Trophoblast cell (in vitro differentiated cells and primary cell): Measurements from ENCODE around the gene FOXK2.
A peak's percentile ranks its signal among the peaks of the same experiment; 100 is the strongest.

ENCODE experiments used
- DNase-seq, 2 donors: peaks; one replicate each; pipeline ENCODE4 v3.0.0-alpha.2; 2016
- H2AFZ ChIP-seq: 2 replicates; pipeline ENCODE4 v1.6.1; 2013; ENCODE audit warnings: low read length, moderate library complexity, mild to moderate bottlenecking; ENCODE audit not compliant: insufficient read depth, poor library complexity
- H2AK5ac ChIP-seq: 2 replicates; pipeline ENCODE4 v1.6.1; 2013; ENCODE audit warnings: mild to moderate bottlenecking, low read length
- H2BK120ac ChIP-seq: 2 replicates; pipeline ENCODE4 v1.6.1; 2013; ENCODE audit warnings: low read length, mild to moderate bottlenecking, moderate library complexity; ENCODE audit not compliant: insufficient read depth, poor library complexity
- H2BK12ac ChIP-seq: 2 replicates; pipeline ENCODE4 v1.6.1; 2013; ENCODE audit warnings: mild to moderate bottlenecking, low read length, moderate library complexity
- H2BK5ac ChIP-seq: 2 replicates; pipeline ENCODE4 v1.6.1; 2013; ENCODE audit warnings: low read length, low read depth, moderate library complexity, mild to moderate bottlenecking; ENCODE audit not compliant: poor library complexity
- H3K14ac ChIP-seq: 2 replicates; pipeline ENCODE4 v1.6.1; 2013; ENCODE audit warnings: mild to moderate bottlenecking, low read length
- H3K18ac ChIP-seq: 2 replicates; pipeline ENCODE4 v1.6.1; 2013; ENCODE audit warnings: mild to moderate bottlenecking, low read length
- H3K23ac ChIP-seq: 2 replicates; pipeline ENCODE4 v1.6.1; 2013; ENCODE audit warnings: low read length
- H3K27ac ChIP-seq: 2 replicates; pipeline ENCODE4 v1.5.1; 2013; ENCODE audit warnings: low read depth, mild to moderate bottlenecking, inconsistent platforms, low read length, moderate library complexity
- H3K27me3 ChIP-seq: 2 replicates; pipeline ENCODE4 v1.6.1; 2013; ENCODE audit warnings: inconsistent platforms, mild to moderate bottlenecking, low read length, moderate library complexity; ENCODE audit not compliant: insufficient read depth
- H3K36me3 ChIP-seq, 2 experiments: 1 replicate in 1 of 2; 2 replicates in 1 of 2; pipeline ENCODE4 v1.6.1; 2013; ENCODE audit warnings: low read length in 2 of 2, mild to moderate bottlenecking in 2 of 2, moderate library complexity in 1 of 2; ENCODE audit not compliant: insufficient read depth in 2 of 2, control insufficient read depth in 1 of 2
- H3K4ac ChIP-seq: 2 replicates; pipeline ENCODE4 v1.6.1; 2013; ENCODE audit warnings: low read depth, mild to moderate bottlenecking, low read length, moderate library complexity
- H3K4me1 ChIP-seq, 2 experiments: 1 replicate in 1 of 2; 2 replicates in 1 of 2; pipeline ENCODE4 v1.6.1; 2013; ENCODE audit warnings: low read length in 2 of 2, mild to moderate bottlenecking in 2 of 2, moderate library complexity in 1 of 2; ENCODE audit not compliant: insufficient read depth in 2 of 2, control insufficient read depth in 1 of 2
- H3K4me2 ChIP-seq: 2 replicates; pipeline ENCODE4 v1.6.1; 2013; ENCODE audit warnings: inconsistent platforms, mild to moderate bottlenecking, low read length, moderate library complexity
- H3K4me3 ChIP-seq: 2 replicates; pipeline ENCODE4 v1.5.1; 2013; ENCODE audit warnings: mild to moderate bottlenecking, low read depth, low read length, inconsistent platforms
- H3K79me1 ChIP-seq: one replicate; pipeline ENCODE4 v1.6.1; 2013; ENCODE audit warnings: low read length
- H3K79me2 ChIP-seq: 2 replicates; pipeline ENCODE4 v1.6.1; 2013; ENCODE audit warnings: low read length, mild to moderate bottlenecking; ENCODE audit not compliant: control insufficient read depth, insufficient read depth, poor library complexity
- H3K9ac ChIP-seq: 2 replicates; pipeline ENCODE4 v1.6.1; 2013; ENCODE audit warnings: mild to moderate bottlenecking, low read length
- H3K9me3 ChIP-seq: 2 replicates; pipeline ENCODE4 v1.6.1; 2013; ENCODE audit warnings: low read depth, mild to moderate bottlenecking, control low read depth, inconsistent platforms, low read length; ENCODE audit not compliant: insufficient read depth
- H4K12ac ChIP-seq: 2 replicates; pipeline ENCODE4 v1.6.1; 2013; ENCODE audit warnings: low read depth, mild to moderate bottlenecking, low read length, moderate library complexity
- H4K8ac ChIP-seq: 2 replicates; pipeline ENCODE4 v1.6.1; 2013; ENCODE audit warnings: low read depth, mild to moderate bottlenecking, low read length, moderate library complexity
- H4K91ac ChIP-seq: one replicate; pipeline ENCODE4 v1.6.1; 2013; ENCODE audit warnings: low read depth, mild to moderate bottlenecking, low read length, moderate library complexity
- WGBS: extraction: QIAGEN DNeasy Blood & Tissue Kit; methylation state at CpG from one replicate; pipeline ENCODE4 v1.1.7; 2013; ENCODE audit warnings: missing lambda C conversion rate; ENCODE audit not compliant: insufficient read length, insufficient coverage; ENCODE audit errors: extremely low coverage; 5-methylcytosine and 5-hydroxymethylcytosine counted together

FOXK2 gene

DNA sequence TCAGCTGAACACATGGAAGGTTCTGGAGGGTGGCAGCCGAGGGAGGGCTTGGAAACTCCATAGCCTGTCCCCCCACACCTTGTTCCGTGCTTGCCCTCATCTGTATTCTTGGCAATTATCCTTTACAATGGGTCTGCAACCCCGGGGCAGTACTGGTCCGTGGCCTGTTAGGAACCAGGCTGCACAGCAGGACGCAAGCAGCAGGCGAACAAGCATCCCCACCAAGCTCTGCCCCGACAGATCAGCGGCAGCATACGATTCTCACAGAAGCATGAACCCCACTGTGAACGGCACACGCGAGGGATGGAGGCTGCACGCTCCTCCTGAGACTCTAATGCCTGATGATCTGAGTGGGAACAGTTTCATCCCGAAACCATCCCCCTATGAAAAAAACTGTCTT is 122.5 kb downstream of the FOXK2 start:
- Histone ChIP-seq H3K36me3 (peaks cover 40 to 43% of the 10 kb centered on the region in 2 experiments), H4K8ac (no peak overlapping the region), H4K91ac (no peak overlapping the region), H3K9ac (no peak overlapping the region), H3K79me2 (peaks cover 13% of the 10 kb centered on the region), H4K12ac (no peak overlapping the region), H3K4me2 (no peak overlapping the region), H3K4me3 (no peak overlapping the region), H2BK5ac (no peak overlapping the region), H3K18ac (peak overlapping the region; percentile 16), H3K79me1 (no peaks in the 10 kb centered on the region), H2AFZ (no peak overlapping the region), H2BK120ac (no peak overlapping the region), H3K23ac (no peak overlapping the region), H2BK12ac (no peak overlapping the region), H3K14ac (no peak overlapping the region), H3K9me3 (no peaks in the 10 kb centered on the region), H3K4me1 (peaks cover 1 to 2% of the 10 kb centered on the region in 2 experiments), H3K27ac (no peak overlapping the region), H2AK5ac (no peak overlapping the region), H3K4ac (no peak overlapping the region), H3K27me3 (no peaks in the 10 kb centered on the region)
- no peak for DNase-seq
- WGBS = no CpG with 5 or more reads among the region's 14 CpGs

DNA sequence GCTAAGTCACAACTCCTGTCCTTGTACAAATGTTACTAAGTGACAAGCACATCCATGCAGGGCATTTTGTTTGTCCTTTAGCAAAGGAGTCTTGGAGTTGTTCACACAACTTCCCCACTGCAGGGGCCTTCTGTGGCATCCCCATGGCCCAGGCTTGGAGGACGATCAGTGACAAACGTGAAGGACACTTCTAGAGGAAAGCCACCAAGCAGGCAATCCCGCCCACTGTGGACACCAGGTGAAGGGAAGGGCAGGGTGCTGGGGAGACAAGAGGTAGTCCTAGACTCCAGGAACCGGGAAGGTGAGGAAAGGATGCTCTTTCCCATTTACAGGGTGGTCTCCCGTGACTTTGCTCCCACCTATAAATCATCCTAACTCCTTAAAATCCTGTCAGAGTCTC is 124.6 kb downstream of the FOXK2 start:
- Histone ChIP-seq H4K12ac (no peak overlapping the region), H2AK5ac (no peak overlapping the region), H2BK120ac (no peak overlapping the region), H3K23ac (no peak overlapping the region), H3K4ac (no peak overlapping the region), H4K91ac (no peak overlapping the region), H3K9ac (peak overlapping the region; percentile 6), H3K27me3 (no peaks in the 10 kb centered on the region), H3K18ac (no peak overlapping the region), H2AFZ (no peak overlapping the region), H3K14ac (no peak overlapping the region), H3K4me2 (no peak overlapping the region), H2BK12ac (no peak overlapping the region), H3K4me3 (no peak overlapping the region), H3K79me1 (peaks cover 5% of the 10 kb centered on the region), H3K4me1 (peaks cover 0 to 9% of the 10 kb centered on the region in 2 experiments), H3K79me2 (peaks cover 22% of the 10 kb centered on the region), H3K27ac (no peak overlapping the region), H2BK5ac (no peak overlapping the region), H3K36me3 (peaks cover 39% of the 10 kb centered on the region in 2 experiments), H3K9me3 (no peaks in the 10 kb centered on the region), H4K8ac (no peak overlapping the region)
- no CpG with 5 or more reads among the region's 5 CpGs for WGBS
- no peak for DNase-seq

DNA sequence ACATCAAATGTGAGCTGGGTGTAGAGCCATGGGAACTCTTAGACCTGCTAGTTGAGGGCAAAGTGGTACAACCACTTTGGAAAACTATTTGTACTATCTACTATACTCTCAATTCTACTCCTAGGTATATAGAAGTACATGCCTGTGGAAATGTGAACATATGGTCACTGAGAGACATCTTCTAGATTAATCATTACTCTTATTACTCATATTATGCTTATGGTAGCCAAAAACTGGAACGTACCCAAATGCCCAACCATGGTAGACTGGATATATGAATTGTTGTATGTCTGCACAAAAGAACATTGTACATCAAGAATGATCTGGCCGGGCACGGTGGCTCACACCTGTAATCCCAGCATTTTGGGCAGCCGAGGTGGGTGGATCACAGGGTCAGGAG is 126.0 kb downstream of the FOXK2 start:
- Histone ChIP-seq H3K14ac (no peak overlapping the region), H3K79me2 (peaks cover 17% of the 10 kb centered on the region), H3K4me3 (no peak overlapping the region), H3K79me1 (peaks cover 5% of the 10 kb centered on the region), H3K4me2 (no peak overlapping the region), H3K9ac (no peak overlapping the region), H3K18ac (no peak overlapping the region), H4K12ac (no peak overlapping the region), H3K27ac (no peak overlapping the region), H3K27me3 (no peaks in the 10 kb centered on the region), H2BK120ac (no peak overlapping the region), H3K36me3 (peaks cover 28% of the 10 kb centered on the region in 2 experiments), H2AK5ac (no peak overlapping the region), H3K4me1 (peaks cover 0 to 9% of the 10 kb centered on the region in 2 experiments), H4K8ac (no peak overlapping the region), H4K91ac (no peak overlapping the region), H2AFZ (no peak overlapping the region), H2BK5ac (no peak overlapping the region), H2BK12ac (no peak overlapping the region), H3K23ac (no peak overlapping the region), H3K9me3 (no peaks in the 10 kb centered on the region), H3K4ac (peak overlapping the region; percentile 76)
- DNase-seq = no peak
- WGBS = no CpG with 5 or more reads among the region's 4 CpGs

DNA sequence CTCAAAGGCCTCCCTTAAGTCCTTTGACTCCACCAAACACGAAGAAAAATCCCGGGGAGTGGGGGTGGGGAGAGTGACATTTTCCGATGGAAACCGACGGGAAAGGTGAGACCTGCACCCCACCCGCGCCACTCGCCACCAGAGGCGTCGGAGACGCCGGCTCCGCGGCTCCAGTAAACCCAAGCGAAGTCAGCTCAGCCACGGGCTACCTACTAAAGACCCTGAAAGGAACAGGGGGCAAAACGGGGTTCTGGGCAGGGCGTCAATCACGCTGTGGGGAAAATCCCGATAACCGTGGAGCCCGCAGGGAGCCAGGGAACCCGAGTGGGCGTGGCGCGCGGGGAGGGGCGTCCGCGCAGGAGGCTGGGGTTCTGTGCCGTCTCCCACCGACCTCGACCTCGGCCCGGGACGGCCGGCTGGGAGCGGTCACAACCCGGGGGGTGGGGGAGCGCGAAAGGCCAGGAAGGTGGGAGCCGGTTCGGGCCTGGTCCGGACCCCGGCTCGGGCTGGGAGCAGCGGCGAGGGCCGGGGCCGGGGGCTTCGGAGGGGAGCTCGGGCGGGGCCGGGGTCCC is 128.1 kb downstream of the FOXK2 start:
- H2BK120ac ChIP-seq = peak overlapping the region; percentile 81
- H3K79me1 ChIP-seq = peaks cover 5% of the 10 kb centered on the region
- peak overlapping the region; percentile 60 for H2AK5ac ChIP-seq
- H4K12ac ChIP-seq = peak overlapping the region; percentile 95
- peak overlapping the region; percentile 90 for H3K27ac ChIP-seq
- peak overlapping the region; percentile 37 for H2BK5ac ChIP-seq
- WGBS = no CpG with 5 or more reads among the region's 54 CpGs
- peak overlapping the region; percentile 90 for H4K8ac ChIP-seq
- no peaks in the 10 kb centered on the region for H3K27me3 ChIP-seq
- no peak overlapping the region for H2BK12ac ChIP-seq
- peak; percentile 8 to 54 for DNase-seq
- peak overlapping the region; percentile 97 for H3K9ac ChIP-seq
- H3K18ac ChIP-seq = peak overlapping the region; percentile 76
- peaks cover 14% of the 10 kb centered on the region for H3K79me2 ChIP-seq
- H3K36me3 ChIP-seq = peaks cover 9 to 15% of the 10 kb centered on the region in 2 experiments
- H3K4me2 ChIP-seq = peak overlapping the region; percentile 93
- peak overlapping the region; percentile 83 for H4K91ac ChIP-seq
- peak overlapping the region; percentile 44 for H2AFZ ChIP-seq
- H3K4me3 ChIP-seq = peak overlapping the region; percentile 99
- H3K4me1 ChIP-seq = peaks cover 0 to 9% of the 10 kb centered on the region in 2 experiments
- H3K14ac ChIP-seq = peak overlapping the region; percentile 93
- no peaks in the 10 kb centered on the region for H3K9me3 ChIP-seq
- peak overlapping the region; percentile 93 for H3K4ac ChIP-seq
- H3K23ac ChIP-seq = no peak overlapping the region
